HCT116 (cell line): ENCODE data around the gene MAIP1. TPM values are rescaled to one million over a fixed set of nuclear protein-coding genes. Genes with fewer than 3 reads are reported as not detected.
"Not testable (repeated sequence)": the region's sequence is repeated elsewhere in the genome, so short reads cannot be mapped to it uniquely, and the experiment has no call there.

Experiments used
- ATAC-seq: fragments of 200-7000 bp; cut with Tn5 transposase; 2 replicates; pipeline ENCODE4 v1.9.1; 2020; ENCODE audit warnings: mild to moderate bottlenecking, moderate library complexity
- BruUV-seq: library from RNA; stranded (reverse); fragments of 400-500 nt; replicated peaks from 2 replicates; lab custom pipeline; 2021; lab: Mats Ljungman, UMichigan
- CTCF ChIA-PET: fragments of 300-600 bp; sonication (Branson Sonifier 250); formaldehyde crosslinking; loops from one replicate; lab custom pipeline; 2021; ENCODE audit warnings: antibody characterized with exemption; lab: Charles Lee
- POLR2A ChIA-PET: fragments of 300-600, 350-600 bp; sonication (Branson Sonifier 250); formaldehyde crosslinking; loops from one replicate; lab custom pipeline; 2021; ENCODE audit warnings: antibody characterized with exemption; lab: Charles Lee
- RAD21 ChIA-PET, 2 experiments: fragments of 300-600 bp; sonication (Branson Sonifier 250); formaldehyde crosslinking; loops; one replicate each; lab custom pipeline; 2023; ENCODE audit warnings: low total read pairs in 2 of 2; ENCODE audit not compliant: uncharacterized antibody in 2 of 2, unreplicated experiment in 2 of 2, low non-redundant PET in 1 of 2; lab: Charles Lee
- DNase-seq: peaks from one replicate; pipeline ENCODE4 v3.0.0-alpha.2; 2010; ENCODE audit warnings: low read depth, low spot score
- H2AFZ ChIP-seq: fragments of 200-600 bp; shearing (Covaris generic), sonication (generic); 2 replicates; pipeline ENCODE4 v1.6.1; 2017; ENCODE audit warnings: low read depth, mixed run types, mixed read lengths, antibody characterized with exemption, low read length; ENCODE audit not compliant: poor library complexity, severe bottlenecking
- H3K27ac ChIP-seq: 2 replicates; pipeline ENCODE4 v1.5.1; 2012; ENCODE audit warnings: low read depth, low read length
- H3K27me3 ChIP-seq: fragments of 200-600 bp; sonication (generic); 2 replicates; pipeline ENCODE4 v1.6.1; 2016; ENCODE audit warnings: mixed run types, low read length, mixed read lengths; ENCODE audit not compliant: insufficient read depth
- H3K36me3 ChIP-seq, 2 experiments: fragments of 200-500 bp in 1 of 2; fragments of 200-600 bp in 1 of 2; sonication (Bioruptor generic) in 1 of 2; sonication (generic) in 1 of 2; 2 replicates each; pipeline versions ENCODE4 v1.5.1 to v1.6.1; 2014 to 2016; ENCODE audit warnings: low read length in 2 of 2, inconsistent platforms in 1 of 2, mixed read lengths in 1 of 2, mixed run types in 1 of 2; ENCODE audit not compliant: insufficient read depth in 2 of 2, control insufficient read depth in 1 of 2
- H3K4me1 ChIP-seq, 2 experiments: fragments of 200-600 bp in 1 of 2; sonication (generic) in 1 of 2; 2 replicates each; pipeline versions ENCODE4 v1.5.1 to v1.6.1; 2012 to 2017; ENCODE audit warnings: low read length in 2 of 2, inconsistent platforms in 1 of 2, mild to moderate bottlenecking in 1 of 2, mixed read lengths in 1 of 2, mixed run types in 1 of 2, moderate library complexity in 1 of 2; ENCODE audit not compliant: insufficient read depth in 2 of 2, control insufficient read depth in 1 of 2
- H3K4me2 ChIP-seq: fragments of 200-600 bp; sonication (generic); 2 replicates; pipeline ENCODE4 v1.6.1; 2017; ENCODE audit warnings: mixed run types, low read length, mixed read lengths
- H3K4me3 ChIP-seq, 2 experiments: fragments of 200-600 bp in 1 of 2; sonication (generic) in 1 of 2; replicated peaks in 1 of 2; 2 replicates each; pipeline ENCODE4 v1.5.1; 2011 to 2016; ENCODE audit warnings: low read length in 2 of 2, control low read depth in 1 of 2, low read depth in 1 of 2, mild to moderate bottlenecking in 1 of 2, mixed read lengths in 1 of 2, mixed run types in 1 of 2
- H3K79me2 ChIP-seq: fragments of 200-600 bp; sonication (generic); 2 replicates; pipeline ENCODE4 v1.6.1; 2017; ENCODE audit warnings: mild to moderate bottlenecking, mixed run types, low read length, moderate library complexity, mixed read lengths; ENCODE audit not compliant: insufficient read depth
- H3K9ac ChIP-seq: fragments of 200-600 bp; sonication (generic); 2 replicates; pipeline ENCODE4 v1.6.1; 2016; ENCODE audit warnings: low read length, mixed read lengths
- H3K9me2 ChIP-seq: fragments of 200-600 bp; sonication (generic), shearing (Covaris generic); 2 replicates; pipeline ENCODE4 v1.6.1; 2017; ENCODE audit warnings: mixed run types, mild to moderate bottlenecking, moderate library complexity; ENCODE audit not compliant: insufficient read depth
- H3K9me3 ChIP-seq, 2 experiments: fragments of 200-500 bp in 1 of 2; fragments of 200-600 bp in 1 of 2; sonication (Bioruptor generic) in 1 of 2; sonication (generic) in 1 of 2; 2 replicates each; pipeline ENCODE4 v1.6.1; 2014 to 2017; ENCODE audit warnings: low read length in 2 of 2, mixed read lengths in 2 of 2, inconsistent platforms in 1 of 2, low read depth in 1 of 2, mild to moderate bottlenecking in 1 of 2, mixed run types in 1 of 2, moderate library complexity in 1 of 2; ENCODE audit not compliant: control insufficient read depth in 1 of 2, insufficient read depth in 1 of 2
- H4K20me1 ChIP-seq: fragments of 200-600 bp; sonication (generic), shearing (Covaris generic); 2 replicates; pipeline ENCODE4 v1.6.1; 2017; ENCODE audit warnings: mixed run types, mild to moderate bottlenecking, moderate library complexity; ENCODE audit not compliant: insufficient read depth
- ATF3 ChIP-seq: IDR thresholded peaks from 2 replicates; pipeline ENCODE4 v1.6.1; 2012
- CEBPB ChIP-seq: IDR thresholded peaks from 2 replicates; pipeline ENCODE4 v1.6.1; 2012; ENCODE audit warnings: low read depth
- CTCF ChIP-seq, 3 experiments: fragments of 200-600 bp in 1 of 3; sonication (generic) in 1 of 3; IDR thresholded peaks in 2 of 3; conservative IDR thresholded peaks in 1 of 3; 2 replicates each; pipeline ENCODE4 v1.5.1; 2012 to 2017; ENCODE audit warnings: low read depth in 2 of 3, low read length in 2 of 3, antibody characterized with exemption in 1 of 3, borderline replicate concordance in 1 of 3, control low read depth in 1 of 3, mild to moderate bottlenecking in 1 of 3, mixed read lengths in 1 of 3, mixed run types in 1 of 3, moderate library complexity in 1 of 3; ENCODE audit not compliant: insufficient read depth in 1 of 3
- EGR1 ChIP-seq: IDR thresholded peaks from 2 replicates; pipeline ENCODE4 v1.6.1; 2012; ENCODE audit warnings: low read depth
- ELF1 ChIP-seq: IDR thresholded peaks from 2 replicates; pipeline ENCODE4 v1.6.1; 2012; ENCODE audit warnings: low read depth, borderline replicate concordance
- EZH2 ChIP-seq: fragments of 200-600 bp; sonication (generic); IDR thresholded peaks from 2 replicates; pipeline ENCODE4 v1.6.1; 2017; ENCODE audit warnings: antibody characterized with exemption, mixed run types
- EZH2phosphoT487 ChIP-seq: fragments of 200-600 bp; IDR thresholded peaks from 2 replicates; pipeline ENCODE4 v1.6.1; 2018; ENCODE audit warnings: antibody characterized with exemption, borderline replicate concordance
- MAX ChIP-seq: IDR thresholded peaks from 2 replicates; pipeline ENCODE4 v1.6.1; 2012
- POLR2A ChIP-seq: IDR thresholded peaks from 2 replicates; pipeline ENCODE4 v1.7.0; 2011; ENCODE audit warnings: borderline replicate concordance; ENCODE audit not compliant: insufficient read depth, insufficient read length; ENCODE audit errors: extremely low read depth
- RAD21 ChIP-seq: IDR thresholded peaks from 2 replicates; pipeline ENCODE4 v1.6.1; 2012; ENCODE audit warnings: low read depth, mild to moderate bottlenecking
- SRF ChIP-seq: IDR thresholded peaks from 2 replicates; pipeline ENCODE4 v1.6.1; 2012; ENCODE audit warnings: low read depth
- YY1 ChIP-seq: IDR thresholded peaks from 2 replicates; pipeline ENCODE4 v1.6.1; 2011; ENCODE audit warnings: low read length, low read depth, moderate library complexity, mild to moderate bottlenecking; ENCODE audit not compliant: insufficient replicate concordance; ENCODE audit errors: extremely low read depth
- intact Hi-C: fragments of 100-400 bp; cut with micrococcal nuclease; formaldehyde crosslinking; loops from 2 replicates; pipeline ENCODE4 v1.10.0; 2022
- total RNA-seq: library from RNA; stranded (reverse); gene quantifications from one replicate; pipeline ENCODE4 v1.2.1, GENCODE V29; 2021; ENCODE audit not compliant: unreplicated experiment

Gene MAIP1
- total RNA-seq, 1 experiment from 2014 or later = 32.5 TPM

GRCh38 chr2:199911052-199911876 lies 44.1 kb upstream of the MAIP1 start, which contains the start of gene C2orf69 (continued):
- TF ChIP-seq CEBPB = no peak
- TF ChIP-seq RAD21 = no peak
- no peak for TF ChIP-seq ATF3
- peak; percentile 84 for TF ChIP-seq SRF
- no peak for TF ChIP-seq ELF1
- peak; percentile 75 for TF ChIP-seq POLR2A
- TF ChIP-seq YY1 = no peak
- no peak for TF ChIP-seq EZH2phosphoT487
- peak; percentile 77 for TF ChIP-seq MAX
- no peak for TF ChIP-seq CTCF (IDR thresholded peaks at IDR 0.05 in 2 of 3, conservative IDR thresholded peaks at IDR 0.05 in 1 of 3; ENCODE audit: borderline replicate concordance in 1 of 3, insufficient read depth in 1 of 3, low read depth in 2 of 3, low read length in 2 of 3)
- TF ChIP-seq EZH2 = no peak

- H3K27ac ChIP-seq = peak overlapping the region; percentile 88
- peak overlapping the region; percentile 88 for H3K9ac ChIP-seq
- TF ChIP-seq EGR1 = no peak
- intact Hi-C loops = no loop called here
- CTCF ChIA-PET = no interaction called here
- BruUV-seq = no TSS peak
- no peaks in the 10 kb centered on the region for H3K9me2 ChIP-seq
- H3K36me3 ChIP-seq = peaks cover 5 to 22% of the 10 kb centered on the region in 2 experiments; a peak in 3 of 4 replicates
- POLR2A ChIA-PET = no interaction called here
- peaks cover 6% of the 10 kb centered on the region; the same call in 1 of the 2 replicates for H4K20me1 ChIP-seq
- H2AFZ ChIP-seq = no peak overlapping the region
- no peaks in the 10 kb centered on the region for H3K27me3 ChIP-seq
- H3K4me2 ChIP-seq = peak overlapping the region; percentile 81
- peak overlapping the region; percentile 85 to 87 for H3K4me3 ChIP-seq
- peaks cover 0 to under 1% of the 10 kb centered on the region in 2 experiments; a peak in 2 of 4 replicates for H3K9me3 ChIP-seq
- RAD21 ChIA-PET = no interaction called here
- ATAC-seq (no peak), DNase-seq (no peak)
- peaks cover 53% of the 10 kb centered on the region for H3K79me2 ChIP-seq
- peaks cover 0 to 15% of the 10 kb centered on the region in 2 experiments; a peak in 3 of 4 replicates for H3K4me1 ChIP-seq
Observed at GRCh38 chr2:199911877-199912161, 43.6 kb upstream of the MAIP1 start.

- BruUV-seq, H2AFZ ChIP-seq, ATAC-seq, RAD21 ChIA-PET, POLR2A ChIA-PET, intact Hi-C loops, H4K20me1 ChIP-seq, H3K9me3 ChIP-seq, CTCF ChIA-PET, H3K27me3 ChIP-seq, DNase-seq, H3K9me2 ChIP-seq: not testable (repeated sequence)
- peak overlapping the region; percentile 81 for H3K4me2 ChIP-seq
- peak overlapping the region; percentile 88; the same call in 1 of the 2 replicates for H3K27ac ChIP-seq
- peak overlapping the region; percentile 85 to 87 for H3K4me3 ChIP-seq
- H3K79me2 ChIP-seq = peaks cover 61% of the 10 kb centered on the region
- H3K36me3 ChIP-seq = peaks cover 7 to 27% of the 10 kb centered on the region in 2 experiments; a peak in 3 of 4 replicates
- H3K9ac ChIP-seq = peak overlapping the region; percentile 88
- H3K4me1 ChIP-seq = peaks cover 0 to 15% of the 10 kb centered on the region in 2 experiments; a peak in 3 of 4 replicates
Observed at GRCh38 chr2:199912553-199913114, 42.7 kb upstream of the MAIP1 start.
